Sigmoid colon (tissue), 7 donors: Measurements from ENCODE around the gene PDCD4. TPM values are rescaled to one million over a fixed set of nuclear protein-coding genes. Genes with fewer than 3 reads are reported as not detected.

Experiments
- DNase-seq: peaks from one replicate; pipeline ENCODE4 v3.0.0-alpha.2; 2019
- H3K27ac ChIP-seq, 4 donors: fragments of 200-600 bp; sonication (generic); one replicate each; pipeline ENCODE4 v1.5.1; 2016 to 2019; ENCODE audit warnings: mild to moderate bottlenecking in 1 of 4
- H3K27me3 ChIP-seq, 3 donors: fragments of 200-600 bp; sonication (generic); one replicate each; pipeline ENCODE4 v1.5.1; 2019; ENCODE audit warnings: mild to moderate bottlenecking in 1 of 3
- H3K36me3 ChIP-seq, 4 donors: fragments of 200-600 bp; sonication (generic); one replicate each; pipeline ENCODE4 v1.5.1; 2016 to 2019
- H3K4me1 ChIP-seq, 4 donors: fragments of 200-600 bp; sonication (generic); one replicate each; pipeline ENCODE4 v1.5.1; 2017 to 2019
- H3K4me3 ChIP-seq, 4 donors: fragments of 200-600 bp; sonication (generic); one replicate each; pipeline ENCODE4 v1.5.1; 2017 to 2019; ENCODE audit warnings: mild to moderate bottlenecking in 2 of 4, moderate library complexity in 1 of 4
- H3K9me3 ChIP-seq, 4 donors: fragments of 200-600 bp in 3 of 4; sonication (generic) in 3 of 4; one replicate each; pipeline versions ENCODE4 v1.5.1 to v1.6.1; 2013 to 2019
- EP300 ChIP-seq, 4 donors: sonication (generic); formaldehyde crosslinking; IDR thresholded peaks; one replicate each; pipeline ENCODE4 v1.6.1; 2017; ENCODE audit warnings: antibody characterized with exemption in 4 of 4
- POLR2A ChIP-seq, 2 donors: fragments of 450-650 bp; IDR thresholded peaks; one replicate each; pipeline ENCODE4 v1.6.1; 2016; ENCODE audit warnings: antibody characterized with exemption in 2 of 2, mild to moderate bottlenecking in 2 of 2, moderate library complexity in 2 of 2
- POLR2AphosphoS5 ChIP-seq, 4 donors: sonication (generic); formaldehyde crosslinking; IDR thresholded peaks; one replicate each; pipeline ENCODE4 v1.6.1; 2017; ENCODE audit warnings: antibody characterized with exemption in 4 of 4
- WGBS, 2 donors: extraction: QIAGEN DNeasy Blood & Tissue Kit; methylation state at CpG; one replicate each; pipeline ENCODE4 v1.1.7; 2013; 5-methylcytosine and 5-hydroxymethylcytosine counted together
- intact Hi-C: fragments of 100-400 bp; cut with DNase I; formaldehyde crosslinking; loops from one replicate; pipeline ENCODE4 v1.15.1; 2023
- polyA plus RNA-seq, 3 donors: library from polyadenylated mRNA; stranded (reverse); fragments of 200-250 nt; gene quantifications; one replicate each; pipeline ENCODE4 v1.2.3, GENCODE V29; 2013
- total RNA-seq, 4 donors: library from RNA; depleted of rRNA; stranded (reverse); fragments of >200 nt; gene quantifications; one replicate each; pipeline ENCODE4 v1.1.0, GENCODE V29; 2016
- TF ChIP-seq, protein P1 (sequence below), 4 experiments: fragments of 450-650 bp in 3 of 4; fragments of 200-600 bp in 1 of 4; IDR thresholded peaks; one replicate each; pipeline ENCODE4 v1.5.1; 2016 to 2019; ENCODE audit warnings: antibody characterized with exemption in 4 of 4, mild to moderate bottlenecking in 3 of 4, moderate library complexity in 2 of 4
- donor health status: healthy with polysubstance abuse.
- donor health status: Bipolar disorder and iron deficiency.
- donor health status: healthy.

PDCD4 gene
- total RNA-seq (100 to 1,000 TPM in 3 of 4 donors, 10 to 100 TPM in 1; 64.3 to 140 (median 127) TPM), polyA plus RNA-seq (100 to 1,000 TPM; 179 to 327 (median 236) TPM)

DNA sequence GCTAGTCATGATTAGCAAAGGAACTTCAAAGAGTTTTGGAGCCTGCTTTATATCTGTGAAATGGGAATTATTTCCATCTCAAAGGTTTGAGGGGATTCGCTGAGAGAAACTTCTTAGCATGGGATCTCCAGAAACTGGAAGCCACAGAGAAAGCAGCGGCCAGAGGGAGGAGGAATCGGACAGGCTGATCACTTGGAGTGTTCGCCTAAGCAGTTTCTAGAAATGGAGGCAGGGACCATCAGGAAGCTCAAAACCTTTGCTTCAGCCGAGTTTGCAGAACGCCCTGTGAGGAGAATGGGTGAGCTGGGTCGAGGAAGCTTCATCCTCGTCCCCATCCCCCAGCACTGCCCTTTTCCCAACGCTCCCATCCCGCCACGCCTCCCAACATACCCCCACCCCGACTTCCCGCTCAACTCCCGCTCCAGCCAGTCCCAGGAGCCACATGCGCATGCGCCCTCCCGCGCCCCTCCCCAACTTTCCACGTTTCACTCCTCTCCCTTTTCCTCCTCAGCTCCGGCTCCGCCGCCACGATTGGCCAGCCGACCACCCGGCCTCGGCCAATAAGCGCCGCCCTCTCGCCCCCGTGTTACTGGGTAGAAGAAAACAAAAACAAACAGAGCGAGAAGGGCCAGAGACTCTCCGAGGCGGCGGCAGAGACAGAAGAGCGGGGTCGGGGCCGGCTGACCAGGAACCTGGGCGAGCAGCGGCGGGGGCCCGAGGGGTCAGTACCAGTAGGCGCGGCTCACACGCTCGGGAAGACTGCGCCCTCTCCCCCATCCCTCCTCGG, at the start of gene PDCD4:
Gene PDCD4, plus strand, starts transcription at position 631 of the 787 bp plus-strand sequence. CDS start 4,100 bp downstream, outside the sequence.
- intact Hi-C loops = loop anchor here (2.0 to 5.0 kb wide), 2 partner anchors 51 to 69 kb away; no protein-coding TSS in a partner anchor

DNA sequence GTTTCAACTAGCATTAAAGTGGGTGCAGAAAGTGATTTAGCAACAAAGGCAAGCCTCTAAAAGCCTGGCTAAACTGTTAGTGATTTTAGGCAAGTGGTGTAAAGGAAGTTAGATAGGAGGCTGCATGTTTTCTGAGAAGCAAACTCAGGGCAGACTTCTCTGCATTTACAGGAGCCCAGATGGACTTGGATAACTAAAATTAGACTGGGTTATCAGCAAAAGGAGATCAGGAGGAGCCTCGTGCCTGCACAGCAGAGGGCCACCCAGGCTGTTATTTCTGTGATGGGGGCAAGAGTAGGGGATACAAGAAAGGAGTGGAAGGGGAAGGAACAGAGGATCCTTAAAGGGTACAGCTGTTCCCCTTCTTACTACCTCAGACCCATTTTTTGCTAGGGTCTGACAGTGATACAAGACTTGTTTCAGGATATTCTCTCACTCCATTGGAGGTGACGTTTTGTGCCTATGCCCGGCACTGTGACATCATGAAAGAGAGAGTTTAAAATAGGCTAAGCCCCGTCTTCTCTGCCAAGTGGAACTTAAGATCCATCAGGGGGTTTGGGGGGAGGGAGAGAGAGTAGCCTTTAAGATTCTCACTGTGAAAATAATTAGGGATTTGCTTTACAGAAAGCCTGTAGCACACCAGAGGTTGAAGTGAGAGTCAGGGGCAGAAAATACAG, 49.6 kb upstream of the PDCD4 start:
- TF ChIP-seq EP300 (IDR thresholded peaks at IDR 0.05) (peak in 2 of 4 donors; percentile 40 to 50), POLR2AphosphoS5 (IDR thresholded peaks at IDR 0.05) (peak in 2 of 4 donors; percentile 15 to 24), POLR2A (IDR thresholded peaks at IDR 0.05) (no peak)
- TF ChIP-seq, protein P1, sequence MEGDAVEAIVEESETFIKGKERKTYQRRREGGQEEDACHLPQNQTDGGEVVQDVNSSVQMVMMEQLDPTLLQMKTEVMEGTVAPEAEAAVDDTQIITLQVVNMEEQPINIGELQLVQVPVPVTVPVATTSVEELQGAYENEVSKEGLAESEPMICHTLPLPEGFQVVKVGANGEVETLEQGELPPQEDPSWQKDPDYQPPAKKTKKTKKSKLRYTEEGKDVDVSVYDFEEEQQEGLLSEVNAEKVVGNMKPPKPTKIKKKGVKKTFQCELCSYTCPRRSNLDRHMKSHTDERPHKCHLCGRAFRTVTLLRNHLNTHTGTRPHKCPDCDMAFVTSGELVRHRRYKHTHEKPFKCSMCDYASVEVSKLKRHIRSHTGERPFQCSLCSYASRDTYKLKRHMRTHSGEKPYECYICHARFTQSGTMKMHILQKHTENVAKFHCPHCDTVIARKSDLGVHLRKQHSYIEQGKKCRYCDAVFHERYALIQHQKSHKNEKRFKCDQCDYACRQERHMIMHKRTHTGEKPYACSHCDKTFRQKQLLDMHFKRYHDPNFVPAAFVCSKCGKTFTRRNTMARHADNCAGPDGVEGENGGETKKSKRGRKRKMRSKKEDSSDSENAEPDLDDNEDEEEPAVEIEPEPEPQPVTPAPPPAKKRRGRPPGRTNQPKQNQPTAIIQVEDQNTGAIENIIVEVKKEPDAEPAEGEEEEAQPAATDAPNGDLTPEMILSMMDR (IDR thresholded peaks at IDR 0.05) = no peak
- H3K9me3 ChIP-seq = no peaks in the 10 kb centered on the region
- peak overlapping the region; percentile 79 to 90 (median 85) for H3K27ac ChIP-seq
- no peak overlapping the region for H3K4me3 ChIP-seq
- DNase-seq = peak; percentile 56
- peaks cover 0 to 97% (median 96%) of the 10 kb centered on the region in 4 donors for H3K4me1 ChIP-seq
- H3K36me3 ChIP-seq = no peaks in the 10 kb centered on the region
- intact Hi-C loops = loop anchor here (10.0 kb wide), 1 partner anchor 177 kb away; the partner anchor contains the start of gene RBM20
- 58 to 66% methylated on average over 4 of the region's 4 CpGs for WGBS, 2 donors
- H3K27me3 ChIP-seq = no peaks in the 10 kb centered on the region

More for the DNA sequence above, at the start of gene PDCD4:
- DNase-seq = peak; percentile 100
- H3K36me3 ChIP-seq = peaks cover 0 to 7% (median 0%) of the 10 kb centered on the region in 4 donors
- H3K27ac ChIP-seq = peak within 1 kb of the TSS; percentile 97 to 99 (median 98)
- TF ChIP-seq, protein P1 (IDR thresholded peaks at IDR 0.05) = no peak
- TF ChIP-seq POLR2AphosphoS5 (IDR thresholded peaks at IDR 0.05) = peak; percentile 91 to 99 (median 97)
- peak; percentile 81 to 92 for TF ChIP-seq POLR2A (IDR thresholded peaks at IDR 0.05)
- TF ChIP-seq EP300 (IDR thresholded peaks at IDR 0.05) = no peak
- H3K9me3 ChIP-seq = no peaks in the 10 kb centered on the region
- no peaks in the 10 kb centered on the region for H3K27me3 ChIP-seq
- peaks cover 0 to 32% (median 22%) of the 10 kb centered on the region in 4 donors for H3K4me1 ChIP-seq
- 1% methylated on average over 47 of the region's 47 CpGs for WGBS, 2 donors
- H3K4me3 ChIP-seq = peak within 1 kb of the TSS; percentile 82 to 99 (median 98)

DNA sequence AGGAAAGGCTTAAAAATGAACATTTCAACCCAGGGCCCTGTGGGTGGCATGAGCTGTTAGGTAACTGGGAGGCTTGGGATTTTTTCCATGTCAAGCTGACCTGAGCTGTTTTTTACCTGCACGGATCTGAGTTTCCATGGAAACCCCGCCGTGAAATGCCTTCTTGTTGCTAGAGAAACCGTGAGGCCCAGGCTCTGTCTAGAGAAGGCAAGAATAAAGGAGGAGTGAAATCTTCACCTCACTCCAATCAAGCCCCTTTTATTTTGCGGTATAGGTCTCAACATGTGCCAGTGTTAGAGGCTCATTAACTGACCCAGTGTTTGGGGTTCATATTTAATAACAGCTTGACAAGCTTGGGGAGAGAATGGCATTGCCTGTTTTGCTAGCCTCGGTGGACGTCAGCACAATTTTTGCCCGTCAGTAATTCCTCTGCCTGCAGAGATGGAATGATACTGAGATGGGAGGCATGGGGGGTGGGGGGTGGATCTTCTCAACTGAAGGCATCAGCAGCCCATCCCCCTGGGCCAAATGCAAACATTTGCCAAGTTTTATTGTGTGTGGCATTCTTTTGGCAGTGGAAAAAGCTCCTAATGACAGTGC, 48.9 kb upstream of the PDCD4 start:
- TF ChIP-seq, protein P1 (IDR thresholded peaks at IDR 0.05) = no peak
- TF ChIP-seq EP300 (IDR thresholded peaks at IDR 0.05) (no peak), POLR2AphosphoS5 (IDR thresholded peaks at IDR 0.05) (no peak), POLR2A (IDR thresholded peaks at IDR 0.05) (no peak)
- 80 to 88% methylated on average over 8 of the region's 8 CpGs for WGBS, 2 donors
- H3K9me3 ChIP-seq = no peaks in the 10 kb centered on the region
- H3K36me3 ChIP-seq = no peaks in the 10 kb centered on the region
- no peaks in the 10 kb centered on the region for H3K27me3 ChIP-seq
- intact Hi-C loops = loop anchor here (10.0 kb wide), 1 partner anchor 178 kb away; the partner anchor contains the start of gene RBM20
- H3K4me3 ChIP-seq = no peak overlapping the region
- H3K27ac ChIP-seq = peak overlapping the region; percentile 79 to 90 (median 85)
- H3K4me1 ChIP-seq = peaks cover 0 to 98% (median 97%) of the 10 kb centered on the region in 4 donors
- DNase-seq = peak; percentile 64

DNA sequence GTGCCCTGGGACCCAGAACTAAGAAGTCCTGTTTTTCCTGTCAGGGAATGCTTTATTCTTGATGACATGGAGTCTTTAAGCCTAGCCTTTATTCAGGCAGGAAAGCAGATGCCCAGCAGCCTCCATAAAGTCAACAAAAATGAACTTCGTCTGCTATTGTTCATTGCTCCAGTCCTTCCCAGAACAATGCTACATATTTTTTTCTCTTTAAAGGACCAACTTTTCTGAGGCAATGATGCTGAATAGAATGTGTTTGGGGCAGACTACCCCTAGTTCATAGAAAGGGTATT, 47.6 kb upstream of the PDCD4 start:
- H3K27ac ChIP-seq = peak overlapping the region; percentile 79 to 90 (median 85)
- H3K4me3 ChIP-seq = no peak overlapping the region
- WGBS, 2 donors = 21 to 58% methylated on average over 1 of the region's 1 CpG
- H3K27me3 ChIP-seq = no peaks in the 10 kb centered on the region
- peaks cover 0 to 100% (median 99%) of the 10 kb centered on the region in 4 donors for H3K4me1 ChIP-seq
- TF ChIP-seq POLR2AphosphoS5 (IDR thresholded peaks at IDR 0.05) = no peak
- TF ChIP-seq POLR2A (IDR thresholded peaks at IDR 0.05) = no peak
- TF ChIP-seq, protein P1 (IDR thresholded peaks at IDR 0.05) = no peak
- no peak for TF ChIP-seq EP300 (IDR thresholded peaks at IDR 0.05)
- H3K36me3 ChIP-seq = no peaks in the 10 kb centered on the region
- no peaks in the 10 kb centered on the region for H3K9me3 ChIP-seq
- DNase-seq = no peak
- intact Hi-C loops = loop anchor here (10.0 kb wide), 1 partner anchor 179 kb away; the partner anchor contains the start of gene RBM20
